H1 (cell line): ENCODE measurements around the gene NAP1L5. TPM values are rescaled to one million over a fixed set of nuclear protein-coding genes. Genes with fewer than 3 reads are reported as not detected.

Source experiments
- BACH1 ChIP-seq: IDR thresholded peaks from 2 replicates; pipeline ENCODE4 v1.6.1; 2012; ENCODE audit warnings: low read length, improper control_type of control experiment
- CHD7 ChIP-seq: fragments of 300-600 bp; sonication (generic); IDR thresholded peaks from 2 replicates; pipeline ENCODE4 v1.7.1; 2012; ENCODE audit warnings: low read length, moderate library complexity, mild to moderate bottlenecking, inconsistent platforms; ENCODE audit not compliant: insufficient replicate concordance
- EP300 ChIP-seq, 2 experiments: IDR thresholded peaks; 1 replicate in 1 of 2; 2 replicates in 1 of 2; pipeline ENCODE4 v1.6.1; 2011 to 2012; ENCODE audit warnings: low read depth in 2 of 2, low read length in 2 of 2, mild to moderate bottlenecking in 2 of 2, borderline replicate concordance in 1 of 2, inconsistent platforms in 1 of 2, moderate library complexity in 1 of 2
- RBBP5 ChIP-seq: IDR thresholded peaks from 2 replicates; pipeline ENCODE4 v1.7.1; 2012; ENCODE audit warnings: low read depth, mild to moderate bottlenecking, inconsistent platforms, low read length, moderate library complexity, borderline replicate concordance
- polyA plus RNA-seq, 7 experiments: library from polyadenylated mRNA; depleted of rRNA in 3 of 7; stranded (reverse) in 5 of 7; unstranded in 2 of 7; fragments of >200 nt in 5 of 7; fragments of 200-250 nt in 2 of 7; gene quantifications; 1 replicate in 5 of 7; 2 replicates in 1 of 7; 4 replicates in 1 of 7; pipeline versions ENCODE4 v1.2.1 to v1.2.3, GENCODE V29; 2011 to 2013; ENCODE audit warnings: missing spikeins in 2 of 7, mixed read lengths in 2 of 7
- total RNA-seq: library from RNA; stranded (reverse); fragmentation: NEBNext Ultra II Directional; extraction: Animal tissue kit (Norgen Biotek cat#: 25700); gene quantifications from 2 replicates; pipeline ENCODE4 v1.2.1, GENCODE V29; 2021

Gene NAP1L5
- total and polyA plus RNA-seq, 2 of the 8 experiments (the other 6 are each of a cell fraction or from before 2014, with no cell fraction given) = 1.3 to 2.7 TPM

GRCh38 chr4:88745175-88745574 lies 47.5 kb upstream of the NAP1L5 start (continued):
- TF ChIP-seq CHD7 = no peak
- TF ChIP-seq RBBP5 = no peak
- TF ChIP-seq EP300 (IDR thresholded peaks at IDR 0.05; ENCODE audit: borderline replicate concordance in 1 of 2, low read depth in 2 of 2, low read length in 2 of 2) = no peak
- no peak for TF ChIP-seq BACH1
